ENCODE data around the gene PNMT. TPM values are rescaled to one million over a fixed set of nuclear protein-coding genes. Genes with fewer than 3 reads are reported as not detected.

The PNMT gene
- polyA plus RNA-seq, 1 of the 3 experiments (the other 2 are of a cell fraction) = 0.07 TPM

- no peaks in the 10 kb centered on the region for H3K79me2 ChIP-seq (ENCODE audit: insufficient read depth)
- H3K27me3 ChIP-seq (ENCODE audit: insufficient read depth) = peaks cover 41% of the 10 kb centered on the region
- H3K9ac ChIP-seq = no peak overlapping the region
- peak overlapping the region in 1 of 2 experiments; percentile 36; a peak in 2 of 4 replicates for H3K4me3 ChIP-seq (ENCODE audit: low read depth in 2 of 2, low read length in 1 of 2)
- 24% methylated on average over 5 of the region's 72 CpGs for WGBS (ENCODE audit: low lambda C conversion rate)
- H3K9me3 ChIP-seq = no peaks in the 10 kb centered on the region
- DNase-seq = peak; percentile 62
- no peaks in the 10 kb centered on the region for H3K9me2 ChIP-seq
- peaks cover under 1% of the 10 kb centered on the region for H3F3A ChIP-seq (replicated peaks; ENCODE audit: insufficient read depth)
- H3K4me2 ChIP-seq = peak overlapping the region; percentile 87
- no peaks in the 10 kb centered on the region for H3K36me3 ChIP-seq (replicated peaks in 1 of 2; ENCODE audit: control insufficient read depth in 1 of 2, insufficient read depth in 2 of 2, low read length in 1 of 2)
- TF ChIP-seq JUND (IDR thresholded peaks at IDR 0.05) (no peak), RAD21 (IDR thresholded peaks at IDR 0.05; ENCODE audit: low read length) (no peak), RFX5 (IDR thresholded peaks at IDR 0.05; ENCODE audit: low read length) (no peak), FOXJ3 (CRISPR knock-in tag; IDR thresholded peaks at IDR 0.05) (no peak), NRF1 (IDR thresholded peaks at IDR 0.05; ENCODE audit: low read depth, low read length) (no peak), SMC3 (IDR thresholded peaks at IDR 0.05; ENCODE audit: low read depth, low read length) (no peak), FOSL2 (IDR thresholded peaks at IDR 0.05; ENCODE audit: borderline replicate concordance, low read depth) (no peak), MEF2A (IDR thresholded peaks at IDR 0.05; ENCODE audit: borderline replicate concordance, low read depth) (no peak), CTCF (IDR thresholded peaks at IDR 0.05) (no peak), PBX3 (IDR thresholded peaks at IDR 0.05) (no peak)
- TF ChIP-seq, protein P1, sequence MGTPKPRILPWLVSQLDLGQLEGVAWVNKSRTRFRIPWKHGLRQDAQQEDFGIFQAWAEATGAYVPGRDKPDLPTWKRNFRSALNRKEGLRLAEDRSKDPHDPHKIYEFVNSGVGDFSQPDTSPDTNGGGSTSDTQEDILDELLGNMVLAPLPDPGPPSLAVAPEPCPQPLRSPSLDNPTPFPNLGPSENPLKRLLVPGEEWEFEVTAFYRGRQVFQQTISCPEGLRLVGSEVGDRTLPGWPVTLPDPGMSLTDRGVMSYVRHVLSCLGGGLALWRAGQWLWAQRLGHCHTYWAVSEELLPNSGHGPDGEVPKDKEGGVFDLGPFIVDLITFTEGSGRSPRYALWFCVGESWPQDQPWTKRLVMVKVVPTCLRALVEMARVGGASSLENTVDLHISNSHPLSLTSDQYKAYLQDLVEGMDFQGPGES (IDR thresholded peaks at IDR 0.05; ENCODE audit: low read depth, low read length) = no peak
- POLR2A ChIA-PET = no interaction called here
- H3K27ac ChIP-seq (ENCODE audit: low read depth in 2 of 2, low read length in 1 of 2) = no peak overlapping the region
- peak overlapping the region; percentile 42; the same call in 1 of the 2 replicates for H2AFZ ChIP-seq (ENCODE audit: low read depth)
- peaks cover 0 to 5% of the 10 kb centered on the region in 2 experiments; a peak in 1 of 4 replicates for H3K4me1 ChIP-seq (ENCODE audit: control insufficient read depth in 1 of 2, insufficient read depth in 2 of 2, low read depth in 1 of 2, low read length in 1 of 2)
- H4K20me1 ChIP-seq (ENCODE audit: insufficient read depth) = 0 out of 2 replicates have a peak, but pooled peaks cover 3% of the 10 kb centered on the region
- CTCF ChIA-PET = interaction anchor here (1.1 to 14.5 kb wide), 7 partner anchors 9 to 128 kb away, joined by 3 to 483 read pairs (median 279); partner anchors contain the start of genes NEUROD2, PNMT, STARD3 and TCAP
Measured at GRCh38 chr17:39627047-39627711, 41.1 kb upstream of the PNMT start.
